Right renal pelvis (tissue), 4 donors: ENCODE data around the gene KCNMB4. TPM values are rescaled to one million over a fixed set of nuclear protein-coding genes. Genes with fewer than 3 reads are reported as not detected.
A peak's percentile ranks its signal among the peaks of the same experiment; 100 is the strongest.

Experiments used
- DNase-seq, 4 donors: peaks; one replicate each; pipeline ENCODE4 v3.0.0-alpha.2; 2013; ENCODE audit warnings: low read depth in 4 of 4, low spot score in 3 of 4, missing footprints in 1 of 4
- polyA plus RNA-seq, 4 donors: library from polyadenylated mRNA; unstranded; fragments of 120-200 nt; gene quantifications; one replicate each; pipeline ENCODE4 v1.2.1, GENCODE V29; 2013; ENCODE audit not compliant: insufficient read length in 4 of 4

Gene KCNMB4
- 10 to 100 TPM; 19.1 to 30.2 (median 22.4) TPM for polyA plus RNA-seq

DNA sequence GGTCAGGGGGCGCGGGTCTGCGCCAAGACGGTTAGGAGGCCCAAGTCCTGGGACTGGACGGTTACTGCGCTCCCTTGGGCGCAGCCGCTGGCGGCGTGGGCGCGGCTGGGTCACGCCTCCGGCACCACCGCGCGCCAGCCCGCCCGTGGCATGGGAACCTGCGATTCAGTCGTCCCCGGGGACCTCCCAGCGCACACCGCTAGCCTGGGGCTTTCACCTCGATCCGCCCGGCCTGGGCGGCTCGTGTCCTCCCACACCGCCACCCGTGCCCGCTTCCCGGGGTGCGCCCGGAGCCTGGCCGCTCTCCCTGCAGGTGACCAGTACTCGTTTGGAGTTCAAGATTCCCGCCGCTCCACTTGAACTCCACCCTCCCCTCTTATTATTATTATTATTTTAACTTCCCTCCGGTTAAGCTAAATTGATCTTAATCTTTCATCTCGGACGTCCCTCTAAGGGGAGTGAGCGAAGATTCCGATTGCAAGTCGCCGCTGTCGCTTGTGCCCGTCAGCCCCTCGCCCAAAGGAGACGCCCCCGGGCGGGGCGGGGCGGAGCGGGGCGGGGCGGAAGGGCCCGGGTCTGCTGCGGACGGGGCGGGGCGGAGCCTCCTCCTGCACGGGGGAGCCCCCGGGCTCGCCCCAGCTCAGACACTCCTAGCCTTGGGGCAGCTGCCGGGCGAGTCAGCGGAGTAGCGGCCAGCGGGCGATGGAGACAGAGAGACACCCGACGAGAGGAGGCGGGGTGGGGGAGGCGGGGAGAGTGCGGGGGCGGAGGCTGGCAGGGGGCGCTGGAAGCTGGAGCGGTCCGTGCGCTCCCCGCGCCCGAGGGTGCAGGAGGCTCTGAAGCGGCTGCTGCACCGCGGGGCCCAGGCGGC lies at the start of gene KCNMB4:
Gene KCNMB4 (plus strand): TSS at position 643 of the 871 bp plus-strand sequence. CDS start 445 bp downstream, outside the sequence.
- peak in 3 of 4 donors; percentile 50 to 62 (median 56) for DNase-seq

DNA sequence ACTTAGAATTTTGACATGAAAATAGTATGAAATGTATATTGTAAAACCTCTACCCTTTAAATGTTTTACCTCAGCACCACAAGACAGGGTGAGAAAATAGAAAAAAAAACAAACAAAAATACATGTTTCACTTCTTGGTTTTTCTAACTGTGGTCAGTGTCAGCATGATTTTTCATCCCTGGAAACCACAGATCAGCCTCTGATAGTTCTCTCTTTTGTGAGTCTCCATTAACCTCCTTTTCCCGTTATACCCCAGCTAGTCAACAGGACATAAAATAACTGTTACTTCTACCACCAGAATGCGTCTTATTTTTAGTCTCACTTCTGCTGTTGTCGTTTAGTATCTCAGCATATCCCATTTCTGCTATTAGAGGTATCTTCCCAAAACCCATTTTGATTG lies 48.3 kb upstream of the KCNMB4 start:
- DNase-seq = no peak

DNA sequence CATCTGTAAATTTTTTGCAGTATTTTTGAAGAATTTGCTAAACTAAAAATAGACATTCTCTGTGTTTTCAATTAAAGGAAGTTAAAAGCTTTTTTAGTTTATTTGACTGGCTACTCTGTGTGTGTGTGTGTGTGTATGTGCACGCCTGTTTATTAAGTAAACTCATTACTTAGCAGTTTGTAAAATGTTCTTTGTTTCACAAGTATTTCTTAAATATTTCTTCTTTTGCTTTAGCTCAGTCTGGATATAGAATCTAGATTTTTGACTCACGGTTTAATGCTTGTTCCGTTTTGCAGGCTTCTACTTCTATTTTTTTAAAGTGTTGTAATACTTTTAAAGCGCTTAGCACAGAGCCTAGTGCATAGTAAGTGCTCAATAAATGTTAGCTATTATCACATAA lies 46.5 kb upstream of the KCNMB4 start:
- DNase-seq = no peak

GRCh38 chr12:70321191-70321590 lies 44.9 kb upstream of the KCNMB4 start:
- no peak for DNase-seq

DNA sequence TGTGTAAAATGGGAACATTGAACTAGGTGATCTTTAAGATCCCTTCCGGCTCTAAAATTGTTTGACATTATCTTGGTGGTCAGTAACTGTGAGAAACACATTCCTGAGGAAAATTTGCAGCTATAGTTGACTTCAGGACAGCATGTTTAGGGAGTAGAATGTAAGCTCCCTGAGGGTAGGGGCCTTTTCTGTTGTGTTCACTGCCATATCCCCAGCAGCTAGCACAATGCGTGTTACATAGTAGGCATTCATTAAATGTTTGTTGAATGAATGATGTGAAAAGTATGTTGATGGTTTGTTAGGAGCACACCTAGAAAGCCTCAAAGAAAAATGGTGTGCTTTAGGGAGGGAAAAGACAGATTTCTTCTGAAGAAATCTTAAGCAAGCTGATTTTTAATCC lies 38.5 kb upstream of the KCNMB4 start:
- no peak for DNase-seq

DNA sequence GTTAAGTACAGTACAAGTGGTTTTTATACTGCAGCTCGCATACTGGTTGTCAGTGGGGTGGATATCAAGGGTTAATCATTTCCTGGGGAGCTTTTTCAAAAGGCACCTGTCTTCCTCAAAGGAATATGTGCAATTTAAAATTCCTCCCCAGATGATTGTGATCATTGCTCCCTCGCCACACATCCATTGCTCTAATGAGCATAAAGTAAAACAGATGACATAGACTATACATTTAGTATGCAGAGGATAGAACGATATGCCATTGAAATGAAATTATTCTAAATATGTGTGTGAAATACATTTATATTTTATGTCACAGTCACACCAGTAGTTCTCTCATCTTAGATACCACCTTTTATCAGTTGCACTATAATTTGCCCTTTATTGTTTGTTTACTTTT lies 36.4 kb upstream of the KCNMB4 start:
- DNase-seq = no peak

DNA sequence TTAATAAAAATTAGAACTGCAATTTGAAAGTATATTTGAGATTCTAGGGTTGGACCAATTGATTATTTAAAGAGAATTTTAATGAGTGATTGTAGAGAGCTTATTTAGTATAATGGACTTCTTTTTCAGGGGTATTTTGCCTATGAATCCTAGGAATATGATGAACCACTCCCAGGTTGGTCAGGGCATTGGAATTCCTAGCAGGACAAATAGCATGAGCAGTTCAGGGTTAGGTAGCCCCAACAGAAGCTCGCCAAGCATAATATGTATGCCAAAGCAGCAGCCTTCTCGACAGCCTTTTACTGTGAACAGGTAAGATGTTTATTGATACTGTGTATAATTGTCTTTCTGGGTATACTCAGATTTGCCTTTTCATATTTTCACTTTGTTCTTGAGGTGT lies 35.9 kb upstream of the KCNMB4 start:
- no peak for DNase-seq

GRCh38 chr12:70332236-70332635 lies 33.9 kb upstream of the KCNMB4 start:
- DNase-seq = no peak

DNA sequence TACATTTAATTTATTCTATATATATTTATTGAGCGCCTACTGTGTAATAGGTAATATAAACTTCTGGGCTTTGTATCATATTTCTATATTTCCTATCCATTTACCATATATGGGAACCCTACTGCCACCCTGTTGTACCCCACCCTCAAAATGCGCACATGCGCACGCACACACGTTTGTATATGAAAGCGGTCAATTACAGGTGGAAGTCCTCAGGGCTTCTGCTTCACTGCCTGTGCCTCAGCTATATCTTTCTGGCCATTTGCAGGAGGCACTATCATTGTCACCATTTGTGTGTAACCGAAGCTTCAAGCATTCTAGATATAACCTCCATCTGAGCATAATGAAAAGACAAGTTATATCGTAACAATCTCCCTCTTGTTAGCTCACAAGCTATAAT lies 31.3 kb upstream of the KCNMB4 start:
- DNase-seq = no peak

DNA sequence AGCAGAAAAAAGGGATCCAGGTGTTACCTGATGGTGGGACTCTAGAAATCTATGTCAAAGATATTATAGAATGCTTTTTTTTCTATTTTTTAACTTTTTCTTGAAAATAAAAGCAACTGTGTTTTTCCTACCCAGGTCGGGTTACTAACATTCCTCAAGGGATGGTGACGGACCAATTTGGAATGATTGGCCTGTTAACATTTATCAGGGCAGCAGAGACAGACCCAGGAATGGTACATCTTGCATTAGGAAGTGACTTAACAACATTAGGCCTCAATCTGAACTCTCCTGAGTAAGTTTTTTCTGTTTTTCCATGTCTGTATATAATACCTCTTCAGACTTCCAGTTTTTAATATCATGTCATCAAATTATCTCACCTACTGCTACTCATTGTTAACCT lies 27.6 kb upstream of the KCNMB4 start:
- no peak for DNase-seq

GRCh38 chr12:70351076-70351475 lies 15.0 kb upstream of the KCNMB4 start:
- DNase-seq = no peak

GRCh38 chr12:70353780-70354660 lies 12.1 kb upstream of the KCNMB4 start:
- no peak for DNase-seq

DNA sequence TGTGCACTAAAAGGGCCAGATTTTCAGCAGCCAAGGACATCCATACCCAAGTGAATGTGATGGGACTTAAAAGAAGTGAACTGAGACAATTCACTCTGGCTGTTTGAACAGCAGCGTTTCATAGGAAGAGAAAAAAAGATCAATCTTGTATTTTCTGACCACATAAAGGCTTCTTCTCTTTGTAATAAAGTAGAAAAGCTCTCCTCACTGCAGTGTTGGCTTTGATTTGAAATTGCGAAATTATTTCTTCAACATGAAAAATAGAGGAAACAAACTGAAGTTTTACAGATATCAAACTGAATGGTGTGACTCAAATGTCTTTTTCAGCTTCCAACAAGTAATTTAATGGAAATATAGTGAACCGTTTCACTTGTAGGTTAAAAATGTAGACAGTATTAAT lies 11.3 kb upstream of the KCNMB4 start:
- DNase-seq = no peak

DNA sequence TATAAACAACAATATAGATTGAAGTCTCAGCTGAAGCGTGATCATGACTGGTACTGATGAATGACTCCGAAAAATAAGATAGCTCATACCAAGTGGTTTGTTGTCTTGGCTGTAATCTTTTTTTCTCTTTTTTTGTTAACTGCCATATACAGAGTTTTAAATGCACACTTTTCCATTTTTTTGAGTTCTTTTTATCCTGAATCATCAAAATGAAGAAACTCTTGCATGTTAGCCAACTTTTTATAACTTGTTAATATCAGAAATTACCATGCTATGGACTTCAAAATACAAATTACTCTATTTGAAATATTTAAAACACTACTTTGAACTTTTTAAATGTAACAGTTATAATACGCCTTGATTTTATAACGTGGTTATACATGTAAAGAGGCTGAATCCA lies 10.1 kb upstream of the KCNMB4 start:
- no peak for DNase-seq

DNA sequence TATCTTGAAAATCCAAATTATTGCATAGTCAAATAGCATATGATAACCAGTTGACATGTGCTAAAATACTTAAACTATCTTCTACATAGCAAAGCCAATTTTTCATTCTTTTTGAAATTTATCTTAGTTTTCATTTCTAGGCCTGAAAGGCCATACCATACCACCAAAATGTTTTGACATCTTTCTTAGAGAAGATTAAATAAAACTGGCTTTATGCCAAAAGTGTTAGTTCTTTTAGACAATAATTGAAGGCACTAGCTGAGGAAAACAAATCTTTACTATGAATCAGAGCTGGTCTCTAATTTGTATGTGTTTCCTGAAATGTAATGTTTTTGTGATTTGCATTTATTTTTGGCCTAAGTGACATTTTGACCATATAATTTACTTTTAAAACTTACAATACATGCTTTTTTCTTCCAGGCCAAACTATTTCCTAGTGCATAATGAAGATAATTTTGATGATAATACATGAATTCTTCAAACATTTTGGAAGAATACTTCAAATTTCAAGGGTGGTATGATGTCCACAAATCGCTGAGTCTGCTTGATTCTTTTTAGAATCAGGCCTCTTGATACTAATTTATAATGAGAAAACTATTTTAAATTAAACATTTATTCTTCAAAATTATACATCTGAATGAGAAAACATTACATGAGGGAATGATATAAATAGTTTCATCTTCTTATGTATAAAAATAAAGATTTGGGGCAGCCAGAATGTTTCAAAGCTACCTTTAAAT lies 6.5 kb upstream of the KCNMB4 start:
- DNase-seq = no peak

- no peak for DNase-seq
These were observed 5.9 kb upstream of the KCNMB4 start for GRCh38 chr12:70360218-70360617.

DNA sequence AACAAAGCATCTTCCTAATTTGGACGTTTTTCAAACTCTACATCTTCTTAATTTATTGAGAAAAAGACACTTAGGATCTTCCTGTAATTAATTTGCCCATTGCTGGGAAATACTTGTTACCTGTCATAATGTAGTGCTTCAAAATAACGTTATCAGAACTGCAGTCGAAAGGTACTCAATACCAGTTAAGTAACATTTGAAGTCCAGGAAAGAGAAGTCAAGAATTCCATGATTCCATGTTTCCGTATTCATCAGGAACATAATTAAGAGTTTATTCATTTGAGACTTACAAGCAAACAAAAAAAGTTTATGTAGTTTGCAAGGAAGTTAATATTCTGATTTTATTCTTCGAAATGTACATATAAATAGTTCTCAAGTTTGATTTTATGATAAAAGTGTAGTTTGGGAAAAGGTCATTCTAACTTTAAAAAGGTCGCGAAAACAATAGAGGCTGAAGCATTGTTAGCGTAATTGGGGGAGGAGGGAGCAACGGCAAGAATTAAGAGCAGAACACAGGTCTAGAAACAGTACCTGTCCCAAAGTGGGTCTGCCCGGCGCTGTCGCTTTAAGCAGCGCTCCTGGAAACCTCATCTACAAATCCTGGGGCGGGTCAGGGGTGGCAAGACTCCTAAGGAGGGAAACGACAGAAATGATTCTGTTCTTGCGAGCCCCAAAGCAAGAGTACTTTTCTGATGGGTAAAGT lies 1.2 kb upstream of the KCNMB4 start:
- DNase-seq = no peak

GRCh38 chr12:70365398-70365647 lies 767 bp upstream of the KCNMB4 start:
- no peak for DNase-seq

GRCh38 chr12:70366581-70367257 lies 629 bp downstream of the KCNMB4 start:
- DNase-seq = peak in 2 of 4 donors; percentile 27 to 50
